ENCODE measurements around the gene KRTAP5-1.
A peak's percentile ranks its signal among the peaks of the same experiment; 100 is the strongest.
"Not testable (repeated sequence)": the region's sequence is repeated elsewhere in the genome, so short reads cannot be mapped to it uniquely, and the experiment has no call there.

Gene KRTAP5-1

GRCh38 chr11:1601663-1602062 is 16.6 kb upstream of the KRTAP5-1 start:
- not testable (repeated sequence) for DNase-seq (ENCODE audit: low read depth in 2 of 2)

GRCh38 chr11:1600626-1601025 is 15.5 kb upstream of the KRTAP5-1 start:
- no peak for DNase-seq (ENCODE audit: low read depth in 2 of 2)

- no peak for DNase-seq (ENCODE audit: low read depth in 2 of 2)
Measured at GRCh38 chr11:1598816-1599215, 13.7 kb upstream of the KRTAP5-1 start.

- not testable (repeated sequence) for DNase-seq (ENCODE audit: low read depth in 2 of 2)
Measured at GRCh38 chr11:1598406-1598805, 13.3 kb upstream of the KRTAP5-1 start.

GRCh38 chr11:1597994-1598380 is 12.9 kb upstream of the KRTAP5-1 start, which contains the start of gene KRTAP5-2:
TSS of gene KRTAP5-2 (minus strand) at chr11:1598294. CDS start at chr11:1598250, 44 bp downstream.
- no peak for DNase-seq (ENCODE audit: low read depth in 2 of 2)

GRCh38 chr11:1597331-1597993 is 12.4 kb upstream of the KRTAP5-1 start:
- no peak for DNase-seq (ENCODE audit: low read depth in 2 of 2)

- DNase-seq (ENCODE audit: low read depth in 2 of 2), result not testable (repeated sequence)
Measured at GRCh38 chr11:1596576-1597121, 11.6 kb upstream of the KRTAP5-1 start.

GRCh38 chr11:1595994-1596575 is 11.0 kb upstream of the KRTAP5-1 start:
- DNase-seq (ENCODE audit: low read depth in 2 of 2), result not testable (repeated sequence)

- no peak for DNase-seq (ENCODE audit: low read depth in 2 of 2)
Measured at GRCh38 chr11:1592628-1593027, 7.5 kb upstream of the KRTAP5-1 start.

GRCh38 chr11:1589996-1590395 is 4.9 kb upstream of the KRTAP5-1 start:
- no peak for DNase-seq (ENCODE audit: low read depth in 2 of 2)

GRCh38 chr11:1589191-1589963 is 4.3 kb upstream of the KRTAP5-1 start:
- DNase-seq (ENCODE audit: low read depth in 2 of 2), result not testable (repeated sequence)

- no peak for DNase-seq (ENCODE audit: low read depth in 2 of 2)
Measured at GRCh38 chr11:1586699-1587098, 1.6 kb upstream of the KRTAP5-1 start.

GRCh38 chr11:1582909-1583308 is 2.2 kb downstream of the KRTAP5-1 start:
- not testable (repeated sequence) for DNase-seq (ENCODE audit: low read depth in 2 of 2)

- no peak for DNase-seq (ENCODE audit: low read depth in 2 of 2)
Measured at GRCh38 chr11:1581976-1582375, 3.1 kb downstream of the KRTAP5-1 start.

- DNase-seq (ENCODE audit: low read depth in 2 of 2), result no peak
Measured at GRCh38 chr11:1576825-1577224, 8.3 kb downstream of the KRTAP5-1 start.

- DNase-seq (ENCODE audit: low read depth in 2 of 2), result not testable (repeated sequence)
Measured at GRCh38 chr11:1575756-1576155, 9.3 kb downstream of the KRTAP5-1 start.

- DNase-seq (ENCODE audit: low read depth in 2 of 2), result no peak
Measured at GRCh38 chr11:1574933-1575242, 10.2 kb downstream of the KRTAP5-1 start.

- peak in 1 of 2 donors; percentile 29 for DNase-seq (ENCODE audit: low read depth in 2 of 2)
Measured at GRCh38 chr11:1574238-1574932, 10.7 kb downstream of the KRTAP5-1 start.

GRCh38 chr11:1573903-1574237 is 11.2 kb downstream of the KRTAP5-1 start:
- DNase-seq (ENCODE audit: low read depth in 2 of 2), result no peak

- no peak for DNase-seq (ENCODE audit: low read depth in 2 of 2)
Measured at GRCh38 chr11:1573077-1573902, 11.8 kb downstream of the KRTAP5-1 start.
